HCT116 (cell line): ENCODE measurements around the gene ANXA2R. TPM values are rescaled to one million over a fixed set of nuclear protein-coding genes. Genes with fewer than 3 reads are reported as not detected.

Experiments
- ATAC-seq: fragments of 200-7000 bp; cut with Tn5 transposase; 2 replicates; pipeline ENCODE4 v1.9.1; 2020; ENCODE audit warnings: mild to moderate bottlenecking, moderate library complexity
- BruUV-seq: library from RNA; stranded (reverse); fragments of 400-500 nt; replicated peaks from 2 replicates; lab custom pipeline; 2021; lab: Mats Ljungman, UMichigan
- CTCF ChIA-PET: fragments of 300-600 bp; sonication (Branson Sonifier 250); formaldehyde crosslinking; loops from one replicate; lab custom pipeline; 2021; ENCODE audit warnings: antibody characterized with exemption; lab: Charles Lee
- POLR2A ChIA-PET: fragments of 300-600, 350-600 bp; sonication (Branson Sonifier 250); formaldehyde crosslinking; loops from one replicate; lab custom pipeline; 2021; ENCODE audit warnings: antibody characterized with exemption; lab: Charles Lee
- RAD21 ChIA-PET, 2 experiments: fragments of 300-600 bp; sonication (Branson Sonifier 250); formaldehyde crosslinking; loops; one replicate each; lab custom pipeline; 2023; ENCODE audit warnings: low total read pairs in 2 of 2; ENCODE audit not compliant: uncharacterized antibody in 2 of 2, unreplicated experiment in 2 of 2, low non-redundant PET in 1 of 2; lab: Charles Lee
- DNase-seq: peaks from one replicate; pipeline ENCODE4 v3.0.0-alpha.2; 2010; ENCODE audit warnings: low read depth, low spot score
- H2AFZ ChIP-seq: fragments of 200-600 bp; shearing (Covaris generic), sonication (generic); 2 replicates; pipeline ENCODE4 v1.6.1; 2017; ENCODE audit warnings: low read depth, mixed run types, mixed read lengths, antibody characterized with exemption, low read length; ENCODE audit not compliant: poor library complexity, severe bottlenecking
- H3K27ac ChIP-seq: 2 replicates; pipeline ENCODE4 v1.5.1; 2012; ENCODE audit warnings: low read depth, low read length
- H3K27me3 ChIP-seq: fragments of 200-600 bp; sonication (generic); 2 replicates; pipeline ENCODE4 v1.6.1; 2016; ENCODE audit warnings: mixed run types, low read length, mixed read lengths; ENCODE audit not compliant: insufficient read depth
- H3K36me3 ChIP-seq, 2 experiments: fragments of 200-500 bp in 1 of 2; fragments of 200-600 bp in 1 of 2; sonication (Bioruptor generic) in 1 of 2; sonication (generic) in 1 of 2; 2 replicates each; pipeline versions ENCODE4 v1.5.1 to v1.6.1; 2014 to 2016; ENCODE audit warnings: low read length in 2 of 2, inconsistent platforms in 1 of 2, mixed read lengths in 1 of 2, mixed run types in 1 of 2; ENCODE audit not compliant: insufficient read depth in 2 of 2, control insufficient read depth in 1 of 2
- H3K4me1 ChIP-seq, 2 experiments: fragments of 200-600 bp in 1 of 2; sonication (generic) in 1 of 2; 2 replicates each; pipeline versions ENCODE4 v1.5.1 to v1.6.1; 2012 to 2017; ENCODE audit warnings: low read length in 2 of 2, inconsistent platforms in 1 of 2, mild to moderate bottlenecking in 1 of 2, mixed read lengths in 1 of 2, mixed run types in 1 of 2, moderate library complexity in 1 of 2; ENCODE audit not compliant: insufficient read depth in 2 of 2, control insufficient read depth in 1 of 2
- H3K4me2 ChIP-seq: fragments of 200-600 bp; sonication (generic); 2 replicates; pipeline ENCODE4 v1.6.1; 2017; ENCODE audit warnings: mixed run types, low read length, mixed read lengths
- H3K4me3 ChIP-seq, 2 experiments: fragments of 200-600 bp in 1 of 2; sonication (generic) in 1 of 2; replicated peaks in 1 of 2; 2 replicates each; pipeline ENCODE4 v1.5.1; 2011 to 2016; ENCODE audit warnings: low read length in 2 of 2, control low read depth in 1 of 2, low read depth in 1 of 2, mild to moderate bottlenecking in 1 of 2, mixed read lengths in 1 of 2, mixed run types in 1 of 2
- H3K79me2 ChIP-seq: fragments of 200-600 bp; sonication (generic); 2 replicates; pipeline ENCODE4 v1.6.1; 2017; ENCODE audit warnings: mild to moderate bottlenecking, mixed run types, low read length, moderate library complexity, mixed read lengths; ENCODE audit not compliant: insufficient read depth
- H3K9ac ChIP-seq: fragments of 200-600 bp; sonication (generic); 2 replicates; pipeline ENCODE4 v1.6.1; 2016; ENCODE audit warnings: low read length, mixed read lengths
- H3K9me2 ChIP-seq: fragments of 200-600 bp; sonication (generic), shearing (Covaris generic); 2 replicates; pipeline ENCODE4 v1.6.1; 2017; ENCODE audit warnings: mixed run types, mild to moderate bottlenecking, moderate library complexity; ENCODE audit not compliant: insufficient read depth
- H3K9me3 ChIP-seq, 2 experiments: fragments of 200-500 bp in 1 of 2; fragments of 200-600 bp in 1 of 2; sonication (Bioruptor generic) in 1 of 2; sonication (generic) in 1 of 2; 2 replicates each; pipeline ENCODE4 v1.6.1; 2014 to 2017; ENCODE audit warnings: low read length in 2 of 2, mixed read lengths in 2 of 2, inconsistent platforms in 1 of 2, low read depth in 1 of 2, mild to moderate bottlenecking in 1 of 2, mixed run types in 1 of 2, moderate library complexity in 1 of 2; ENCODE audit not compliant: control insufficient read depth in 1 of 2, insufficient read depth in 1 of 2
- H4K20me1 ChIP-seq: fragments of 200-600 bp; sonication (generic), shearing (Covaris generic); 2 replicates; pipeline ENCODE4 v1.6.1; 2017; ENCODE audit warnings: mixed run types, mild to moderate bottlenecking, moderate library complexity; ENCODE audit not compliant: insufficient read depth
- CBX3 ChIP-seq: IDR thresholded peaks from 2 replicates; pipeline ENCODE4 v1.6.1; 2012; ENCODE audit warnings: low read depth
- CEBPB ChIP-seq: IDR thresholded peaks from 2 replicates; pipeline ENCODE4 v1.6.1; 2012; ENCODE audit warnings: low read depth
- EGR1 ChIP-seq: IDR thresholded peaks from 2 replicates; pipeline ENCODE4 v1.6.1; 2012; ENCODE audit warnings: low read depth
- ELF1 ChIP-seq: IDR thresholded peaks from 2 replicates; pipeline ENCODE4 v1.6.1; 2012; ENCODE audit warnings: low read depth, borderline replicate concordance
- EZH2 ChIP-seq: fragments of 200-600 bp; sonication (generic); IDR thresholded peaks from 2 replicates; pipeline ENCODE4 v1.6.1; 2017; ENCODE audit warnings: antibody characterized with exemption, mixed run types
- FOSL1 ChIP-seq: IDR thresholded peaks from 2 replicates; pipeline ENCODE4 v1.6.1; 2012; ENCODE audit warnings: low read depth
- POLR2AphosphoS5 ChIP-seq: IDR thresholded peaks from 2 replicates; pipeline ENCODE4 v1.6.1; 2011; ENCODE audit warnings: mild to moderate bottlenecking, low read depth, low read length, moderate library complexity
- RAD21 ChIP-seq: IDR thresholded peaks from 2 replicates; pipeline ENCODE4 v1.6.1; 2012; ENCODE audit warnings: low read depth, mild to moderate bottlenecking
- SIN3A ChIP-seq: IDR thresholded peaks from 2 replicates; pipeline ENCODE4 v1.6.1; 2012; ENCODE audit warnings: low read depth
- SP1 ChIP-seq: IDR thresholded peaks from 2 replicates; pipeline ENCODE4 v1.6.1; 2012; ENCODE audit warnings: low read depth
- SRF ChIP-seq: IDR thresholded peaks from 2 replicates; pipeline ENCODE4 v1.6.1; 2012; ENCODE audit warnings: low read depth
- TCF7L2 ChIP-seq: IDR thresholded peaks from 2 replicates; pipeline ENCODE4 v1.7.0; 2011; ENCODE audit warnings: borderline replicate concordance, inconsistent platforms; ENCODE audit not compliant: insufficient read depth, insufficient read length; ENCODE audit errors: extremely low read depth
- YY1 ChIP-seq: IDR thresholded peaks from 2 replicates; pipeline ENCODE4 v1.6.1; 2011; ENCODE audit warnings: low read length, low read depth, moderate library complexity, mild to moderate bottlenecking; ENCODE audit not compliant: insufficient replicate concordance; ENCODE audit errors: extremely low read depth
- ZFX ChIP-seq: fragments of 450-650 bp; IDR thresholded peaks from 2 replicates; pipeline ENCODE4 v1.6.1; 2017
- ZNF274 ChIP-seq: fragments of 200-500 bp; sonication (Bioruptor generic); IDR thresholded peaks from 2 replicates; pipeline ENCODE4 v1.6.1; 2014; ENCODE audit warnings: mild to moderate bottlenecking, low read depth, low read length, inconsistent platforms
- intact Hi-C: fragments of 100-400 bp; cut with micrococcal nuclease; formaldehyde crosslinking; loops from 2 replicates; pipeline ENCODE4 v1.10.0; 2022
- total RNA-seq: library from RNA; stranded (reverse); gene quantifications from one replicate; pipeline ENCODE4 v1.2.1, GENCODE V29; 2021; ENCODE audit not compliant: unreplicated experiment
- TF ChIP-seq, protein P1 (sequence below): IDR thresholded peaks from 2 replicates; pipeline ENCODE4 v1.6.1; 2011; ENCODE audit warnings: mild to moderate bottlenecking, low read length, moderate library complexity; ENCODE audit not compliant: insufficient replicate concordance; ENCODE audit errors: extremely low read depth
- TF ChIP-seq, protein P2 (sequence below): IDR thresholded peaks from 2 replicates; pipeline ENCODE4 v1.6.1; 2012

Gene ANXA2R
- total RNA-seq, 1 experiment from 2014 or later: 0.37 TPM

DNA sequence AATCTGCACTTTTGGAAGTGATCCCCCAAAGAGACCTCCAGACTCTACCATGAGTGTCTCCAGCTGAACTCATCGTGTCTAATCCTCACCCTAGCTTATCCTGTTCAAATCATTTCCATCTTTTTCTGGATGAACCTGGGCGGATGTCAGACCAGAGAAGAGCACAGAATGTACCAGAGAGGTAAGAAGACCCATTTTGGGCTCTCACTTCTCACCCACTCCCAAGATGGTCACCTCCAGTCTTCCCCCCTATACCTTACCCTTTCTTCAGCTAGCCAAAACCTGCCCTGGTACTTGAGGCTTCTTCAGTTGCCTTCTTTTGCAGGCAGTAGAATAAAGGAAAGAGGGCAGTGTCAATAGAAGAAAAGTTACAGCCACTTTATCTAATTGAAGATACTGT, 27.9 kb upstream of the ANXA2R start:
- intact Hi-C loops: loop anchor here (5.0 kb wide), 1 partner anchor 319 kb away; no protein-coding TSS in a partner anchor
- Histone ChIP-seq H3K9ac (peak overlapping the region; percentile 88), H3K27me3 (no peaks in the 10 kb centered on the region), H3K4me3 (peak overlapping the region in 1 of 2 experiments; percentile 76; a peak in 2 of 4 replicates), H3K9me3 (no peaks in the 10 kb centered on the region), H3K4me1 (peaks cover 12 to 24% of the 10 kb centered on the region in 2 experiments), H4K20me1 (no peaks in the 10 kb centered on the region), H2AFZ (peak overlapping the region; percentile 8), H3K27ac (no peak overlapping the region), H3K36me3 (peaks cover 0 to 5% of the 10 kb centered on the region in 2 experiments; a peak in 1 of 4 replicates), H3K79me2 (peaks cover 9% of the 10 kb centered on the region), H3K4me2 (peak overlapping the region; percentile 91), H3K9me2 (no peaks in the 10 kb centered on the region)
- RAD21 ChIA-PET: no interaction called here
- POLR2A ChIA-PET: no interaction called here
- CTCF ChIA-PET: no interaction called here
- no TSS peak for BruUV-seq
- ATAC-seq: no peak
- TF ChIP-seq EZH2 (no peak), SIN3A (no peak), SRF (no peak), EGR1 (no peak), CEBPB (no peak), ZFX (no peak)
- no peak for DNase-seq

DNA sequence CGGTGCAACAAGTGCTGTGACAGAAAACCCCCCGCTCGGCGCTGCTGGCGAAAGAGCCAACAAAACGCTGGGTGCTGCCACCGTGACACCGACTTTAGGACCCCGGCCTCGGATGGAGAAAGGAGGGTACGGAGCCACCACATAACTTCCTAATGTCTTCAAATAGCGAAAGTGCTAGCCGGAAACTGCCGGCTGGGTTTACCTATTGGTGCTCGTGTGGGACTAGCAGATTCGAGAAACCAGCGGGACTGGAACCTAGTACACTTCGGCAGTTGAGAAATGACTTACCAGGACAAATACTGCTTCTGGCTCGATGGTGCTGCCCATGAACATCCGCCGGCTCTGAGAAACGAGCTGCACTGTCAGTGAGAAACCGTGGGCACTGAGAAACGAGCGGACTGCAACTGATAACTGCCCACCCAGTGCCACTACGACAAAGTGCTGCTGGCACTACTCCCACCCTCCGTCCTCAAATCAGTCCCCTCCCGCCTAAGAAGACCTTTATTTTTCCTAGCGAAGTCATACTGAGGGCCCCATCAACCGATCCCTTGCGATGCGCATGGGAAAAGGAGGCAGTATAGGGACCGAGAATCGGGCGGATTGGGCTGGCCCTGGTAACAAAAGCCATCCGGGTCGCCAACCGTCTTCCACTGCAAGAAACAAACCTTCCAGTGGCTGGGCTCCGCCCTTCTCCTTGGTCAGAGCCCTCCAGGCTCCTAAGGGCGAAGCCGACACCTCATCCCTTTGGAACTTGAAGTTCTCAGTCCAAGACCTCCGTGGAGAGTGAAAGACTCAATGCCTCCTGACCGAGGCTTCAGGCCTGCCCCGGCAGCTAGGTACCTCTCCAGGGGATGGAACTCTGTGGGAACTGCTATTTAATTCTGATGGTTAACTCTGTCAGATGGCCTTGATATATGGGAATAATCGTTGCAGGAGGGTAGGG, 27.0 kb upstream of the ANXA2R start:
- Histone ChIP-seq H3K9ac (peak overlapping the region; percentile 88), H3K36me3 (peaks cover 0 to 5% of the 10 kb centered on the region in 2 experiments; a peak in 1 of 4 replicates), H3K27ac (peak overlapping the region; percentile 93), H3K4me2 (peak overlapping the region; percentile 91), H3K9me3 (no peaks in the 10 kb centered on the region), H4K20me1 (no peaks in the 10 kb centered on the region), H3K79me2 (peaks cover 9% of the 10 kb centered on the region), H3K4me1 (peaks cover 12 to 24% of the 10 kb centered on the region in 2 experiments), H3K4me3 (peak overlapping the region; percentile 76 to 77), H3K9me2 (no peaks in the 10 kb centered on the region), H3K27me3 (no peaks in the 10 kb centered on the region), H2AFZ (peak overlapping the region; percentile 10)
- BruUV-seq: TSS peak; percentile 38
- DNase-seq: peak; percentile 85
- CTCF ChIA-PET: no interaction called here
- peak; percentile 63 for ATAC-seq
- POLR2A ChIA-PET: no interaction called here
- RAD21 ChIA-PET: no interaction called here
- intact Hi-C loops: loop anchor here (2.0 to 5.0 kb wide), 2 partner anchors 154 to 320 kb away; no protein-coding TSS in a partner anchor
- TF ChIP-seq SIN3A (peak; percentile 59), EZH2 (no peak), SP1 (0 out of 2 replicates have a peak, but pooled peaks have one; percentile 19), TCF7L2 (no peak), YY1 (peak; percentile 65), RAD21 (no peak), POLR2AphosphoS5 (peak; percentile 75), CBX3 (no peak), ZNF274 (no peak), FOSL1 (no peak), CEBPB (no peak), ELF1 (no peak; the same call in 1 of the 2 replicates), SRF (no peak), ZFX (no peak; the same call in 1 of the 2 replicates)
- TF ChIP-seq, protein P1, sequence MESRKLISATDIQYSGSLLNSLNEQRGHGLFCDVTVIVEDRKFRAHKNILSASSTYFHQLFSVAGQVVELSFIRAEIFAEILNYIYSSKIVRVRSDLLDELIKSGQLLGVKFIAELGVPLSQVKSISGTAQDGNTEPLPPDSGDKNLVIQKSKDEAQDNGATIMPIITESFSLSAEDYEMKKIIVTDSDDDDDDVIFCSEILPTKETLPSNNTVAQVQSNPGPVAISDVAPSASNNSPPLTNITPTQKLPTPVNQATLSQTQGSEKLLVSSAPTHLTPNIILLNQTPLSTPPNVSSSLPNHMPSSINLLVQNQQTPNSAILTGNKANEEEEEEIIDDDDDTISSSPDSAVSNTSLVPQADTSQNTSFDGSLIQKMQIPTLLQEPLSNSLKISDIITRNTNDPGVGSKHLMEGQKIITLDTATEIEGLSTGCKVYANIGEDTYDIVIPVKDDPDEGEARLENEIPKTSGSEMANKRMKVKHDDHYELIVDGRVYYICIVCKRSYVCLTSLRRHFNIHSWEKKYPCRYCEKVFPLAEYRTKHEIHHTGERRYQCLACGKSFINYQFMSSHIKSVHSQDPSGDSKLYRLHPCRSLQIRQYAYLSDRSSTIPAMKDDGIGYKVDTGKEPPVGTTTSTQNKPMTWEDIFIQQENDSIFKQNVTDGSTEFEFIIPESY: no peak
- TF ChIP-seq, protein P2, sequence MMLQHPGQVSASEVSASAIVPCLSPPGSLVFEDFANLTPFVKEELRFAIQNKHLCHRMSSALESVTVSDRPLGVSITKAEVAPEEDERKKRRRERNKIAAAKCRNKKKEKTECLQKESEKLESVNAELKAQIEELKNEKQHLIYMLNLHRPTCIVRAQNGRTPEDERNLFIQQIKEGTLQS: no peak
